Astrocyte of the cerebellum (primary cell): ENCODE data around the gene AVEN.

Source experiments
- DNase-seq: peaks from one replicate; pipeline ENCODE4 v3.0.0-alpha.2; 2011; ENCODE audit warnings: low read depth
- H3K4me3 ChIP-seq: 2 replicates; pipeline ENCODE4 v1.5.1; 2011; ENCODE audit warnings: mild to moderate bottlenecking, low read depth, low read length, moderate library complexity
- CTCF ChIP-seq: IDR thresholded peaks from 2 replicates; pipeline ENCODE4 v1.5.1; 2012; ENCODE audit warnings: low read length, low read depth, moderate library complexity, mild to moderate bottlenecking; ENCODE audit errors: missing control alignments
- in situ Hi-C: cut with HindIII; loops from 2 replicates; pipeline ENCODE4 v1.10.0; 2017; ENCODE audit warnings: low sequenced_read_pairs

Gene AVEN

GRCh38 chr15:33980159-33980558 is 58.8 kb downstream of the AVEN start:
- no peak for TF ChIP-seq CTCF
- in situ Hi-C loops, result no loop called here
- H3K4me3 ChIP-seq, result no peak overlapping the region
- no peak for DNase-seq

- no peak for DNase-seq
- H3K4me3 ChIP-seq, result no peak overlapping the region
- in situ Hi-C loops, result no loop called here
- no peak for TF ChIP-seq CTCF
Measured at GRCh38 chr15:33975022-33975565, 63.9 kb downstream of the AVEN start.

- H3K4me3 ChIP-seq, result no peak overlapping the region
- no peak for TF ChIP-seq CTCF
- no peak for DNase-seq
- in situ Hi-C loops, result no loop called here
Measured at GRCh38 chr15:33971811-33972210, 67.2 kb downstream of the AVEN start.

GRCh38 chr15:33968821-33969220 is 70.2 kb downstream of the AVEN start:
- H3K4me3 ChIP-seq, result no peak overlapping the region
- in situ Hi-C loops, result no loop called here
- no peak for TF ChIP-seq CTCF
- DNase-seq, result no peak

- TF ChIP-seq CTCF, result no peak
- in situ Hi-C loops, result no loop called here
- no peak for DNase-seq
- H3K4me3 ChIP-seq, result no peak within 1 kb of the TSS
Measured at GRCh38 chr15:33968224-33968623, 70.8 kb downstream of the AVEN start, which contains the start of gene CHRM5. TSS of gene CHRM5 (plus strand) at chr15:33968497. CDS start at chr15:34062718, 94,221 bp downstream.

- H3K4me3 ChIP-seq, result no peak overlapping the region
- TF ChIP-seq CTCF, result no peak
- no peak for DNase-seq
- in situ Hi-C loops, result no loop called here
Measured at GRCh38 chr15:33964665-33965040, 74.4 kb downstream of the AVEN start.
